ENCODE results near the gene ZNF423. TPM values are rescaled to one million over a fixed set of nuclear protein-coding genes. Genes with fewer than 3 reads are reported as not detected.

Gene ZNF423
- total RNA-seq, 1 donor from 2014 or later: 8.4 TPM

DNA sequence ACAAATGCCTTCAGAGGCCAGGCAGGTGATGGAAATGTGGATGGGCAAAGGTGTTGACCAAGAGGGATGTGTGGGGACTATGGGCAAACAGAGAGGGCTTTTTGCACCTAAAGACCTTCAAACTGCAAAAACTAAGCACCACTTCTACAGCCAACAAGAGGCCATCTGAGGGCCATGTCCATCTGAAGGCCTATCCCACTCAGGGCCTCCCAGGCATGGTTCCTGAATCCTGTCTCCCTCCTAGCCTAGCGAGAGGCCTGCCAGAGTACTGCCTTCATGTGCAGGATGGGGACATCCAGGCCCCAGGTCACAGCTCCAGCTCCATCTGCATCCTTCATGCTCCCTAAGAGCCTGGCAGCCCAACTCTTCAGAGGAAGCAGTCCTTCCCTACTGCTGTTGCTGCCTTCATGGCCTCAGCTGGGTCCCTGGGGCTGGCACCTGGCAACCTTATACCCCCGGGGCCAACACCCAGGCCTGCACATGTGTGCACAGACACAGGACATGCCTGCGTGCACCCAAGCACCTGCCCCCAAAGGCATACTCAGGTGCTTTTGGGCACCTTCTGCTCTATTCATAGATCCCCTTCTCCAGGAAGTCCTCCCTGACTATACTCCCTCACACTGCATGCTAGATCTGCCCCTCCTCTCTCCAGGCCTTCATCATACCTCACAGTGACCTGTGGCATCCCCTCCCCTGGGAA is 387.2 kb downstream of the ZNF423 start:
- no peak for ATAC-seq (ENCODE audit: poor library complexity)
- intact Hi-C loops (cut with DNase I): no loop called here
- no peak for DNase-seq

- intact Hi-C loops (cut with DNase I): no loop called here
- DNase-seq: no peak
- ATAC-seq (ENCODE audit: poor library complexity): no peak
These were observed 388.2 kb downstream of the ZNF423 start for GRCh38 chr16:49467540-49468372.

GRCh38 chr16:49466881-49467280 is 389.0 kb downstream of the ZNF423 start:
- ATAC-seq (ENCODE audit: poor library complexity): no peak
- DNase-seq: no peak
- intact Hi-C loops (cut with DNase I): no loop called here

GRCh38 chr16:49466529-49466831 is 389.4 kb downstream of the ZNF423 start:
- DNase-seq (no peak), ATAC-seq (ENCODE audit: poor library complexity) (no peak)
- intact Hi-C loops (cut with DNase I): no loop called here

DNA sequence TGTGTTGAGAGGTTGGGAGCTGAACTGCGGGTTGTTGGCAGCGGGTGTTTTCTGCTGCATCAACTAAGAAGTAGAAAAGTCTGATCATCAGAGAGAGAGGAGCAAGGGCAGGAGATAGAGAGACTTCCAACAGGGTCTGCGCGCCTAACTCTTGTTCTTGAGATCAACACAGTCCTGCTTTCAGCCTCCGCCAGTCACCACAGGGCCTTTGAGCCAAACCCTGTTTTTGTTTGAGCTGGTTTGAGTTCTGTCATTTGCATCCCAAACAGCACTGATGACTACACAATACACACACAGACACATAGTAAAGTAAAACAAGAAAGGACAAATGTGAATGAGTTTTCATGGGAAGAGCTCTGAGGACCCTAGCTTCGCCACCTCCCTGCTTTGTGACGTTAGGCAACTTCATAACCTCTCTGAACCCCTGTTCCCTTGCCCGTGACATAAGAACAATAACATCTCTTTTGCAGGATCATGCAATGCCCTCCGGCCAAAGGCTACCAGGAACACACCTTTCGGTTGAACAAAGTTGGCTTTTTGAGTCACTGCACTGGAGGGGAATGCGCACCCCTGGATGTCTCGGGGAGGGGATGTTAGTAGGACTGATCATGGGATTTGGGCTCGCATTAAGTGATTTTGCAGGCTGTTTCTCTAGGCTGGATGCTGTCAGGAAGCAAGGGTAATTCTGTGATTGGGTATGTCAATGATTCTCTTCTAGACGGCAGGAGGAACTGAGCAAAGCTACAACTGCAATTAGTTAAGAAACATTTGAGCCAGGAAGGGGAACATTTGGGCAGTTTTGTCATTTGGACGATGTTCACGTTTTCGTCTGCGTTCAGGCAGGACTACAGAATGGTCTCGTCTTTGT is 390.0 kb downstream of the ZNF423 start:
- intact Hi-C loops (cut with DNase I): no loop called here
- DNase-seq (no peak), ATAC-seq (ENCODE audit: poor library complexity) (no peak)

- ATAC-seq (ENCODE audit: poor library complexity) (no peak), DNase-seq (no peak)
- intact Hi-C loops (cut with DNase I): no loop called here
These were observed 390.9 kb downstream of the ZNF423 start for GRCh38 chr16:49464877-49465504.

DNA sequence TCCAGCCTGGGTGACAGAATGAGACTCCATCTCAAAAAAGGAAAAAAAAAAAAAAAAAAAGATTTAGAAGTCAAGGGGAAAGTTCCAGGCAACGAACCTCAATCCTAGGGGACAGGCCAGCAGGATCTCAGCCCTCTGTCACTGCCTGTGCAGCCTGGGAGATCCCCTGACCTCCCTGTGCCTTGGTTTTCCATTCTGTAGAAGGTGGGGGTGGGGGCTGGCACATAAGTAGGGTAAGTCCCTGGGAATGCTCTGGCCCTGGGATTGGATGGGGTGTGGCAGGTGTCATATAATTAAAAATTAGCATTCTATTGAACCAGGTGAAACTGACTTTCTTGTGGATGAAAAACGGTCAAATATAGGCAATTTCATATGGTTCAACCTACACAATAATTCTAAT is 391.8 kb downstream of the ZNF423 start:
- DNase-seq: no peak
- intact Hi-C loops (cut with DNase I): no loop called here

DNA sequence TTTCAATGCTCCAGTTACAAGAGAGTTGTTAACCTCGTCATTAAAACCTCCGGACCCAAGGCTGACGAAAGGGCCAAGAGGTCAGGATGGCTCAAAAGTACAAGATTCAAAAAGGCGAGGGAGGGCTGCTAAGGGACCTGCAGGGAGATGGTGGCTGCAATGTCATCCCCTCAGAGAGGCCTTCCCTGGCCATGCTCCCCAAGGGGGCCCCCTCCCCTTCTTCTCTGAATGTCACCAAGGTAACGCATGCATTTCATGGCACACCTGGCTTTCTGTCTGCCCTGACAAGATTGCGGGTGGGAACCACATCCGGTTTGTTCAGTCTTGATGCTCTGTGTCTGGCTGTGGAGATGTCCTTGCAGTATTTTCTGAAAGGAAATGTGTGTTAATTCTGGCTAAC is 392.4 kb downstream of the ZNF423 start:
- DNase-seq (no peak), ATAC-seq (ENCODE audit: poor library complexity) (no peak)
- intact Hi-C loops (cut with DNase I): no loop called here

More for the DNA sequence above, 391.8 kb downstream of the ZNF423 start:
- ATAC-seq (ENCODE audit: poor library complexity): no peak

- intact Hi-C loops (cut with DNase I): no loop called here
- DNase-seq: no peak
- ATAC-seq (ENCODE audit: poor library complexity): no peak
These were observed 392.9 kb downstream of the ZNF423 start for GRCh38 chr16:49462989-49463371.

GRCh38 chr16:49462362-49462988 is 393.4 kb downstream of the ZNF423 start:
- ATAC-seq (ENCODE audit: poor library complexity) (no peak), DNase-seq (no peak)
- intact Hi-C loops (cut with DNase I): no loop called here

DNA sequence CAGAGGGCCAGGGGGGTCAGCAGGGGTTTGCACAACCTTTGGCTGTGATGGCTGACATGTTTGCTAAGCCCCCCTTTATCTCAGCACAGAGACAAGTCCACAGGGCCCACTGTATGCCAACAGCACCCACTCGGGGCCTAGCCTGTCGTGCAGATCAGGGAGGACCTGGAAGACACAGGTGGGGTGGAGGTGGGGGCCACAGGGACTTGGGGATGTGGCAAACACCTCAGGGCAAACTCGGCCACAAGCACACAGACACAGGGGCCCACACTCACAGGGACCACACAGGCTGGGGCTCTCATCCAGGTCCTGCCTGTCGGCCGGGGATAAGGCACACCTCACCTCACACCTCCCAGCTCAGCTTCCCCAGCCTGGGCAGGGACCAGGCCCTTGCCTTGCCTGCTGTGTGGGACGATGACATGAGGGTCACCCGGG is 394.4 kb downstream of the ZNF423 start:
- no peak for DNase-seq

DNA sequence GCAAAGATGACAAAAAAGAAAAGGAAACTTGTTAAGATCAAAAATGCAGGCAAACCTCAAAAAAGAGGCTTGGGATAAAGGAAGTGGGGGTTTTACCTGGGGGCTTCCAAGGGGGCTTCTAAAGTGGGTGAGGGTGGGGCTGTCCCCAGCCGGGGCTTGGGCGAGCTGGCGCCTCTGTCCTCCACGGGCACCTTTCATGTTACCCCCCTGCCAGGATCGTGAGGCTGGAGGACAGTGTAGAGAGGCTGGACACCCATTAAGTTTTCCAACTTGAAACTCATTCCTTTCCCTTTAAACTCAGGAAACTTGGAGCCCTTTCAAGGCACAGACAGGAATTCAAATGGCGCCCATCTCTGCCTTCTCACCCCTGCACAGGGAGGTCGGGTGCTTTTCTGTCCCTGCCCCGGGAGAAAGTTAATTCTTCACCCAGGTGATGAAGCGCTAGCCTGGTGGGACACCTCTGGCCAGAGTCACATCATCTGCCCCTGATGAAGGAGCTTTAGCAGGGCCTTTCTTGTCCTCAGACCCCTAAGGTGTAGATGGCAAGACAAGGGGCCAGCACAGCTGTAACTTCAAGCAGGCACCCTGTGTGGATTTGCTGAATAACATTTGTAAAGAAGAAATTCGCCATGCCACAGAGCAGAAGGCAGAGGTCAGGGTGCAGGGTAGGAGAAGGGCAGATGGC is 395.0 kb downstream of the ZNF423 start:
- DNase-seq (no peak), ATAC-seq (ENCODE audit: poor library complexity) (no peak)
- intact Hi-C loops (cut with DNase I): no loop called here

More for the DNA sequence above, 394.4 kb downstream of the ZNF423 start:
- no peak for ATAC-seq (ENCODE audit: poor library complexity)
- intact Hi-C loops (cut with DNase I): no loop called here

GRCh38 chr16:49459953-49460735 is 395.8 kb downstream of the ZNF423 start:
- DNase-seq (no peak), ATAC-seq (ENCODE audit: poor library complexity) (no peak)
- intact Hi-C loops (cut with DNase I): no loop called here

GRCh38 chr16:49458656-49459445 is 397.1 kb downstream of the ZNF423 start:
- no peak for DNase-seq
- ATAC-seq (ENCODE audit: poor library complexity): no peak
- intact Hi-C loops (cut with DNase I): no loop called here

- intact Hi-C loops (cut with DNase I): no loop called here
- ATAC-seq (ENCODE audit: poor library complexity) (no peak), DNase-seq (no peak)
These were observed 397.7 kb downstream of the ZNF423 start for GRCh38 chr16:49458243-49458642.

DNA sequence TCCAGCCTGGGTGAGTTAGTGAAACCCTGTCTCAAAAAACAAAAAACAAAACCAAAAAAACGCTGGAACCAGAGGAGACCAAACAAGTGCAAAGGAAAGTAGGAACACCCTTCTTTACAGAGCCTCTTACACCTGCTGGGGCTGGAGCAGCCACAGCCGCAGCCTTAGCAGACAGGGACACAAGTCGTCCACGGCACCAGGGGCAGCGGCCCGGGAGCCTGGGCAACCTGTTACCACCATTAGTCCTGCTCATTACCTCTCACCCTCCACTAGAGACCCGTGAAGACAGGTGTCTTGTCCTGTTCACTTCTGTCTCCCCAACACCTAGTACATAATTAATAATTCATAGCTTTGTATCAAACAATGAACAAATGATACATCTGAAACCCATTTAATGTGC is 398.7 kb downstream of the ZNF423 start:
- DNase-seq: no peak
- no peak for ATAC-seq (ENCODE audit: poor library complexity)
- intact Hi-C loops (cut with DNase I): no loop called here

DNA sequence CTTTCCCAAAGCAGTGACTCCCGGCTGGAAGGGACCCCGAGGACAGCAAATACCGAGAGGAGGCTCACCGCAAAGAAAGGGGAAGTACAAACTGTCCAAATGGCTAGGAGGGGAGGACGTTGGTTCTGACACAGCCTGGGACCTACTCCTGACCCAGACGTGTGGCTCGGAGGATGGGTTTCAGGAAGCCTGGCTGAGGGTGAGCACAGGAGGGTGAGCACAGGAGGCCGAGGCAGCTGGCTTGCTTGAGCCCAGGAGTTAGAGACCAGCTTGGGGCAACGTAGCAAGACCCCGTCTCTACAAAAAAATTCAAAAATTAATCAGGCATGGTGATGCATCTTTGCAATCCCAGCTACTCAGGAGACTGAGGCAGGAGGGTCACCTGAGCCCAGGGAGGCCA is 399.1 kb downstream of the ZNF423 start:
- intact Hi-C loops (cut with DNase I): no loop called here
- no peak for ATAC-seq (ENCODE audit: poor library complexity)
- no peak for DNase-seq
